Vagina (tissue), 2 donors: ENCODE results near the gene ZNF226.

ENCODE experiments used
- POLR2A ChIP-seq, 2 donors: fragments of 450-650 bp; IDR thresholded peaks; one replicate each; pipeline ENCODE4 v1.6.1; 2017; ENCODE audit warnings: antibody characterized with exemption in 2 of 2, mild to moderate bottlenecking in 2 of 2, moderate library complexity in 2 of 2
- POLR2AphosphoS5 ChIP-seq, 2 donors: sonication (generic); formaldehyde crosslinking; IDR thresholded peaks; one replicate each; pipeline ENCODE4 v1.9.0; 2017; ENCODE audit warnings: antibody characterized with exemption in 2 of 2, mild to moderate bottlenecking in 2 of 2, low read depth in 1 of 2; ENCODE audit not compliant: insufficient read depth in 1 of 2
- TF ChIP-seq, protein P1 (sequence below), 3 experiments: fragments of 450-650 bp in 2 of 3; fragments of 200-600 bp in 1 of 3; sonication (generic) in 1 of 3; IDR thresholded peaks; one replicate each; pipeline ENCODE4 v1.5.1; 2017 to 2019; ENCODE audit warnings: antibody characterized with exemption in 3 of 3, mild to moderate bottlenecking in 2 of 3, moderate library complexity in 2 of 3

DNA sequence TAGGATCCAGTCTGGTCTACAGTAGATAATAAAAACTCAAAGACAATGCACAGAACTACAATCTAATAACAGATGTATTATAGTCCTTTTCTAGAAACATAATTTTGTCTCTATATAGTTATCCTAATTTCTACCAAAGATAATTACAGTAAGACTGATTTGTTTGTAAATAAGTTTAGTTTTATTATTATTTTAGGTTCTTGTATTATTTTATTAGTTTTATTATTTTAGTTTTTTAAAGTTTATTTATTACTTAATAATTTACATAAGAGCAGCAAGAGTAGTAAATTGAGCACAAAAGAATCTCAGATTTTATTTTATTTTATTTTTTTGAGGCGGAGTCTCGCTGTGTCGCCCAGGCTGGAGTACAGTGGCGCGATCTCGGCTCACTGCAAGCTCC, 25.1 kb downstream of the ZNF226 start:
- TF ChIP-seq POLR2A (IDR thresholded peaks at IDR 0.05) (no peak), POLR2AphosphoS5 (IDR thresholded peaks at IDR 0.05; ENCODE audit: insufficient read depth in 1 of 2, low read depth in 1 of 2) (no peak)
- TF ChIP-seq, protein P1, sequence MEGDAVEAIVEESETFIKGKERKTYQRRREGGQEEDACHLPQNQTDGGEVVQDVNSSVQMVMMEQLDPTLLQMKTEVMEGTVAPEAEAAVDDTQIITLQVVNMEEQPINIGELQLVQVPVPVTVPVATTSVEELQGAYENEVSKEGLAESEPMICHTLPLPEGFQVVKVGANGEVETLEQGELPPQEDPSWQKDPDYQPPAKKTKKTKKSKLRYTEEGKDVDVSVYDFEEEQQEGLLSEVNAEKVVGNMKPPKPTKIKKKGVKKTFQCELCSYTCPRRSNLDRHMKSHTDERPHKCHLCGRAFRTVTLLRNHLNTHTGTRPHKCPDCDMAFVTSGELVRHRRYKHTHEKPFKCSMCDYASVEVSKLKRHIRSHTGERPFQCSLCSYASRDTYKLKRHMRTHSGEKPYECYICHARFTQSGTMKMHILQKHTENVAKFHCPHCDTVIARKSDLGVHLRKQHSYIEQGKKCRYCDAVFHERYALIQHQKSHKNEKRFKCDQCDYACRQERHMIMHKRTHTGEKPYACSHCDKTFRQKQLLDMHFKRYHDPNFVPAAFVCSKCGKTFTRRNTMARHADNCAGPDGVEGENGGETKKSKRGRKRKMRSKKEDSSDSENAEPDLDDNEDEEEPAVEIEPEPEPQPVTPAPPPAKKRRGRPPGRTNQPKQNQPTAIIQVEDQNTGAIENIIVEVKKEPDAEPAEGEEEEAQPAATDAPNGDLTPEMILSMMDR (IDR thresholded peaks at IDR 0.05) = no peak
